Stimulated activated CD4-positive, alpha-beta T cell treated with anti-CD3 and anti-CD28 coated beads, Interleukin-4, amount 100 ng/mL, for 48 hours (primary cell): ENCODE data around the gene TRA2A.
"Not testable (repeated sequence)": the region's sequence is repeated elsewhere in the genome, so short reads cannot be mapped to it uniquely, and the experiment has no call there.

Experiments used
- DNase-seq, 2 donors: peaks; one replicate each; pipeline ENCODE4 v3.0.0-alpha.2; 2020; ENCODE audit warnings: low read depth in 2 of 2

The TRA2A gene

DNA sequence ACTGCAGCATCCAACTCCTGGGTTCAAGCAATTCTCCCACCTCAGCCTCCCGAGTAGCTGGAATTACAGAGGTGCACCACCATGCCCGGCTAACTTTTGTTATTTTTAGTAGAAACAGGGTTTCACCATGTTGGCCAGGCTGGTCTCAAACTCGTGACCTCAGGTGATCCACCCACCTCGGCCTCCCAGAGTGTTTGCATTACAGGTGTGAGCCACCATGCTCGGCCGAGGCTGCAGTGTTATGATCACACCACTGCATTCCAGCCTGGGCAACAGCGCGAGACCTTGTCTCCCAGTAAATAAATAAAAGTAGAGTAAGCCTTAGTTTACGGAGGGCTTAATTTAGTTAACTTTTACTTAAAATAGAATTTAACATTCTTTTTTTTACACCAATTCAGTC, 37.8 kb downstream of the TRA2A start:
- no peak for DNase-seq

GRCh38 chr7:23491502-23491901, 40.3 kb downstream of the TRA2A start:
- no peak for DNase-seq

GRCh38 chr7:23490357-23491135, 41.2 kb downstream of the TRA2A start:
- DNase-seq, result peak in 1 of 2 donors; percentile 9

- not testable (repeated sequence) for DNase-seq
These were observed 43.1 kb downstream of the TRA2A start for GRCh38 chr7:23488714-23489113.

- no peak for DNase-seq
These were observed 44.1 kb downstream of the TRA2A start for GRCh38 chr7:23487670-23488069.

- no peak for DNase-seq
These were observed 45.6 kb downstream of the TRA2A start for GRCh38 chr7:23486002-23486773.

DNA sequence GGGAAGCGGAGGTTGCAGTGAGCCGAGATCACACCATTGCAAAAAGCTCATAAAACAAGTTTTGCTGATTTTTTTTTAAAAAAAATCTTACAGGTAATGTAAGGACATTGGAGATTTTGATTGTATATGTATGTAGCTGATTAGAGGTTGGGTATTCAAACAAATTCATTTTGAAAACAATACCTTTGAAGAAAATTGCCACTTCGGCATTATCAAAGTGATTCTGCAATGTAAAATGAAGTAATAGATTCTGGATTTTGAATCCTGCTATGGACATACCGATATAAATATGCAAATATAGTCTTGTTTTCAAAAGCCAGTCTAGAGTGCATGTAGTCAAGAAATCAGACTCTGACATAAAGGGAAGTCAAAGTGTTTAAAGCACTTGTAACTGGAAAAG, 49.1 kb downstream of the TRA2A start:
- no peak for DNase-seq

DNA sequence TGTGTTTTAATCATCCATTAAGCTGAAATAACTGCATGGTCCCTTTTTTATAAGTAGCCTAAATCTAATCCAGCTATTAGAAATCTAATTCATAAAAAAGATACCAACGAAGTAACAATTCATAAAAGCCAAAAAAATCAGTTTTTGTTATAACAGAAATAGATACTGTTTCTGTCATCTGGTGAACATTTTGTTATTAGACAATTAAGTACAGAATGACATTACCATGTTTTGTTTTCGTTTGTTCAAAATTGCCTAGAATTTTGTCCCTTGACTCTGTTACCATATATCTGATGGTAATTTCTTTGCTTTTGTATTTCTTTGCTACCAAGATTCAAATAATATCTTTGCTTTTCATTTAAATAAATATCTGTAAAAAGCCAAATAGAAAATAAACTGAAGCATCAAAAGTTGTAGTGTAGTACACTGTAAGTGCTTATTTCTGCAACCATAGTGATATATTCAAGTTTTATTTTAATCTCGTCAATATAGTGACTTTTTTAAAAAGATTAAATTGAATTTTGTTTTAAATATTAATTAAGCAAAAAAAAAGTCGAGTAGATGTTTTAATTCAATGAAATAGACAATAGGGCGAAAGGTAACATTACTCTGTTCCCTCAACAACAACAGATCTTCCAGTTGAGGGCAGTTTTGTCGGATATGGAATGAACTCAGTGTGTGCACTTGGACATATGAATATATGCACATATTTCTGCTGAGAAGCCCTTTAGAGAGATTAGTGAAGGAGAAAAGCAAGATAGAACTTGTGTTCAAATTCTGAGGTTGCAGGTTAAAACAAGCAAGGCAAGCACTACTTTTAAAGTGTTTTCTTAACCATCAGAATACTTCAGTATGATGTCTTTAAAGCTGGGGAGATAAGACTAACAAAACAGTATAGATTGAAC, 53.6 kb downstream of the TRA2A start:
- DNase-seq, result no peak

- DNase-seq, result no peak
These were observed 54.7 kb downstream of the TRA2A start for GRCh38 chr7:23477157-23477499.

DNA sequence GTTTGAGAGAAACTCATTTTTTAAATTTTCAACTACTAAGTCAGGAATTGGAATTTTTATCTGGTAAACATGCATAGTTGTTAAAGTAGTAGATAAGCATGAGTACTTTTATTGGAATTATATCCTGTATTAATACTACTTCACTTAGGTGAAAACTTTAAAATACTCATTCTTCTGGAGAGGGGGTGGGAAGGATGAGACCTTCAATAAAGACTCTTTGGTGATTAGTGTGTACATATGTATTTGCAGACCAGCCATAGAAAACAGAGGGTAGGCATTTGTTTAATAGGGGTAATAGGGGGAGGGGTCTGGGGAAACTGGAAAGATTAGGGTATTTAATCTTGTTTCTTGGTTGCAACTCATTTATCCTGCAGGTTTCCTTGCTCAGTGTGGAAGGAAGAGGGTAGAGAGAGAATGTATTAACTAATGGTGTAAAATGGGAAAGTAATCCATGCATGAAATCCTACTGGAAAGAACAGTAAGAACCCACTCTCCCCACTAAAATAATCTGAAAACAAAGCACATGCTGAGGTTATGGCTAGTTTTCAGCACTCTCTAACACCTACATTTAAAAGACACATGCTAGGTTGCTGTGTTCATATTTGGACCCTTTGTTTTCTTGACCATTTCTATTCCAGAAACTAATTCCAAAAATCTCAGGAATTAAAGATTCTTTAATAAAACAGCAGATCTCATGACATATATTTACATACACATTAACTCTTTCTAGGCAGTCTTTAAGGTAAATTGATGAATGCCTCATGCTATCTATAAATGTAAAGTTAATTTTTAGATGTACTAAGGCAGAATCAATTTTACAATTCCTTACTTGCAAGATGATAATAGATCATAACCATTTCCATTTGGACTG, 55.3 kb downstream of the TRA2A start:
- DNase-seq, result no peak

- DNase-seq, result no peak
These were observed 56.3 kb downstream of the TRA2A start for GRCh38 chr7:23475576-23475839.

- DNase-seq, result no peak
These were observed 56.8 kb downstream of the TRA2A start for GRCh38 chr7:23474829-23475575.

DNA sequence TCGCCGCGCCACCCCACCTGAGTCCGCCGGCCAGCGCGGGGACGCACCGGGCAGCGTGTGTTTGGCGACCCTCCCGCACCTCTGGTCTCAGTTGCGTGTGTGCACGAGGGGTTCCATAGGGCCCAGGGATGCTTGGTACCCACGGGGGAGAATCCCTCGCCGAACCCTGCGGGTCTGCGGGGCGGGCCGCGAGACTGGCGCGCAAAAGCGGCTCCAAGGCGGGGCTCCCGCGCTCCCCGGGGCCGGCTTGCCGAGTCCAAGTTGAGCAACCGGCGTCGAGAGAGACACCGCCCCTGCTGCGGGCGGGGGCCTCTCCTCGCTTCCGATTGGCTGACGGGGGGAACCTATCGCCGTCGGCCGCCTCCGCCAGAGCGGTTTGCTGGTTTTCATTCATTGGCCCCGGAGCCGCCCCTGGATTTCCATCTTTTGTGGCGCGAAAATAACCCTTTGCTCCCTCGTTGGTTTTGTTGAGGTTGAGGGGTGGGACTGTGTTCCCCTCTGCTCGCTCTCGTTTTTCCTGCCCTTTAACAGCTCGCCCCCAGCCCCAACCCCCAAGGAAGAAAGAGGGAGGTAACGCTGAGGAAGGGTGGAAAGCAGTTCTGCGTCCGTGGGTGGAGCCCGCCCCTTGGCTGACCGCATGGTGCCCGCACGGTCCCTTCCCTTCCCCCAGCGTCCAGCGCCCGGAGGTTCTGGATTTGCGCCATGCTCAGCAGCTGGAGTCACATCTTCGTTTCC, 57.5 kb downstream of the TRA2A start:
- DNase-seq, result peak; percentile 78 to 81

DNA sequence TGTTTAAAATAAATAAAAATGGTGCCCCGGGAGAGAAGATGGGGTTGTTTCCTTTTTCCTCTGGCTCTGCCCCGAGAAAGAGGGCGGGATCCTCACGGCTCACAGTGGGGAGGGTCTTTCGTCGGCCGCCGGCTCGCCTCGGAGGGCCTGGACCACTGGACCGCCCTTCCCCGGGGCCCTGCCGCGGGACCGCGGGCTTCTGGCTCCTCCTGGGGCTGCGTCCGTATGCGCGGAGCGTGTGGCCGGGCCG, 58.0 kb downstream of the TRA2A start:
- no peak for DNase-seq

DNA sequence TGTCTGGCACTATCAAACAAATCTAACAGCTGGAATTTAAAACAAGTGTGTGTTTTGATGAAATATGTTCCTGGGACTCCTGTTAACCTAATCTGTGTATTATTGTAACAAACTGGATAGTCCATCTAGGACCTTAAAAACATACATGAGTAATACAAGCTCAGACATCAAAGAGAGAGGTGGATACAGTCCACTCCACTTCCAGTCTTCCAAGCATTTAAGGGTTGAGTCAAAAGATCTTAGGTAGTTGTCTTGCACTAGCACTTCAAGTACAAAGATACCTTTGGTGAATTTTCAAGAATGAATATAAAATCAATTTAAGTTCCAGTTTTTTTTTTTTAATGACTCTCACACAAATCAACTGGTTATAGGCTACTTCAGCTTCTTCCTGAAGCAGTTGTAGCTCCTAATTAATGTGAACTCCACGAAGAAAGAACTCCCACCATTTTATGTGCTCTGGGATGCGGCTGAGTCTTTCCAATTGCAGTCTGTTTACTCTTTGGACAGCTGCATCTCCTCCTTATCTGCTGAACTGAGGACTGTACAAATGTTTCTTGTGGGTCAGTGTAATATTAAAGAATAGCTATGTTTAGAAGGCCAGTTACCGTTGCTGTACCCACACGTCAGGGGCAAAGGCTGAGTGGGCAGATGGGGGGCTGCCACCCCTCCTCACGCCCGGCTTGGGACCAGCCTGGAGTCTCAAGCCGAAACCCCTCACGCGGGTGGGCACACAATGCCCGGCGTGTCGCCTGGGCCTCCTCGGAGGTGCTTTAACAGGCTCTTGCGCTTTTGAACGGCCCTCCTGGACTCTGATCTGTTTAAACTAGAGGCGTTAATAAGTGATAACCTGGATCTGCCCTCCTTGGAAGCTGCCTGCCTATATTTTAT, 58.6 kb downstream of the TRA2A start:
- DNase-seq, result no peak

GRCh38 chr7:23472556-23472955, 59.2 kb downstream of the TRA2A start:
- no peak for DNase-seq

- DNase-seq, result no peak
These were observed 59.7 kb downstream of the TRA2A start for GRCh38 chr7:23472046-23472445.

DNA sequence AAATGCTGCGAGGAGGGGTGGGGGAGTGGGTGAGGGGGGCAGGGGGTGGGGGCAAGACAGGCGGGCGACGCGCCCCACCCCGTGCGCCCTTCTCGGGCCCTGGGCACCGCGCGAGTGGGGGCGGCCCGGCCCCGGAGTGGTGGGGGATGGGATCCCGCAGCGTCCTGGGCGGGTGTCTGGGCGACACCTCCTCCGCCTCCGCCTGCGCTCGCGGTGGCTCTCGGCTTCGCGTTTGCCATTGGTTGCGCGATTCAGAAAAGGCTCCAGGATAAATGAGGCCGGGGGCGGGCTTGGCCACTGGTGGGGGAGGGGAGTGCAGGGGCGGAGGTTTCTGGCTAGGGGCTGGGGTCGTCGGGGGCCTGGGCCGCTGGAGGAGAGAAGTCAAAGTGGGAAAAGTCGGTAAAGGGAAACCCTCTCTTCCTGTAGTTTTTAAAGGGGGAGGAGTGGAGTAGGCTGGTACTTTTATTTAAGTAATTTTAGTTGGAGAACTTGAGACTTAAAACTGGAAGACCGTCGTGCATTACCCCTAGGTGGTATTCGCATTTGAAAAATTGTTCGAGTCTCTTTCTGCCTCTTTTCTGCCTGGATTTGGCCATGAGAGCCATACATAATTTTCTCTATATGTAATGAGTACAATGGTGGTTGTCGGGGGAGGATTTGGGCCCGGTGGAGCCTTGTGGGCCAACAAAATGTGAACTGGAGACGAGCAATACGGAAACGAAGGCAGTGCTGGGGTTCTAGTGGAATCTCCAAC, 60.5 kb downstream of the TRA2A start:
- peak in 1 of 2 donors; percentile 23 for DNase-seq
